ENCODE data around the gene VDR.

VDR gene

GRCh38 chr12:47904713-47905709 is at the start of gene VDR:
Gene VDR (minus strand): TSS chr12:47904994. CDS start chr12:47879113, 25,881 bp downstream.
- peak; percentile 52 for DNase-seq (ENCODE audit: low read depth)

- DNase-seq (ENCODE audit: low read depth) = no peak
Observed at GRCh38 chr12:47954058-47954457, 49.3 kb upstream of the VDR start.

- DNase-seq (ENCODE audit: low read depth) = no peak
Observed at GRCh38 chr12:47950856-47951468, 46.2 kb upstream of the VDR start.

- DNase-seq (ENCODE audit: low read depth) = no peak
Observed at GRCh38 chr12:47949441-47950341, 44.9 kb upstream of the VDR start.

GRCh38 chr12:47947341-47947740 is 42.5 kb upstream of the VDR start:
- no peak for DNase-seq (ENCODE audit: low read depth)

- no peak for DNase-seq (ENCODE audit: low read depth)
Observed at GRCh38 chr12:47946413-47947323, 41.9 kb upstream of the VDR start.

- DNase-seq (ENCODE audit: low read depth) = no peak
Observed at GRCh38 chr12:47945341-47945728, 40.5 kb upstream of the VDR start.

- DNase-seq (ENCODE audit: low read depth) = no peak
Observed at GRCh38 chr12:47944685-47945340, 40.0 kb upstream of the VDR start.

- DNase-seq (ENCODE audit: low read depth) = no peak
Observed at GRCh38 chr12:47943623-47944340, 39.0 kb upstream of the VDR start.

- DNase-seq (ENCODE audit: low read depth) = no peak
Observed at GRCh38 chr12:47942614-47943225, 37.9 kb upstream of the VDR start.

- DNase-seq (ENCODE audit: low read depth) = no peak
Observed at GRCh38 chr12:47941871-47942613, 37.2 kb upstream of the VDR start.

GRCh38 chr12:47941475-47941780 is 36.6 kb upstream of the VDR start:
- DNase-seq (ENCODE audit: low read depth) = no peak

- no peak for DNase-seq (ENCODE audit: low read depth)
Observed at GRCh38 chr12:47940773-47941474, 36.1 kb upstream of the VDR start.

- DNase-seq (ENCODE audit: low read depth) = no peak
Observed at GRCh38 chr12:47939009-47939601, 34.3 kb upstream of the VDR start.

GRCh38 chr12:47938594-47938993 is 33.8 kb upstream of the VDR start:
- no peak for DNase-seq (ENCODE audit: low read depth)

- no peak for DNase-seq (ENCODE audit: low read depth)
Observed at GRCh38 chr12:47938093-47938492, 33.3 kb upstream of the VDR start.

- DNase-seq (ENCODE audit: low read depth) = no peak
Observed at GRCh38 chr12:47935184-47935583, 30.4 kb upstream of the VDR start.

- DNase-seq (ENCODE audit: low read depth) = no peak
Observed at GRCh38 chr12:47931187-47931586, 26.4 kb upstream of the VDR start.
